Epidermal melanocyte (primary cell): Measurements from ENCODE around the gene ADCY10.
"Not testable (repeated sequence)": the region's sequence is repeated elsewhere in the genome, so short reads cannot be mapped to it uniquely, and the experiment has no call there.

Experiments used
- DNase-seq: peaks from one replicate; pipeline ENCODE4 v3.0.0; 2011; ENCODE audit warnings: low spot score; ENCODE audit not compliant: insufficient read length

Gene ADCY10, protein sequence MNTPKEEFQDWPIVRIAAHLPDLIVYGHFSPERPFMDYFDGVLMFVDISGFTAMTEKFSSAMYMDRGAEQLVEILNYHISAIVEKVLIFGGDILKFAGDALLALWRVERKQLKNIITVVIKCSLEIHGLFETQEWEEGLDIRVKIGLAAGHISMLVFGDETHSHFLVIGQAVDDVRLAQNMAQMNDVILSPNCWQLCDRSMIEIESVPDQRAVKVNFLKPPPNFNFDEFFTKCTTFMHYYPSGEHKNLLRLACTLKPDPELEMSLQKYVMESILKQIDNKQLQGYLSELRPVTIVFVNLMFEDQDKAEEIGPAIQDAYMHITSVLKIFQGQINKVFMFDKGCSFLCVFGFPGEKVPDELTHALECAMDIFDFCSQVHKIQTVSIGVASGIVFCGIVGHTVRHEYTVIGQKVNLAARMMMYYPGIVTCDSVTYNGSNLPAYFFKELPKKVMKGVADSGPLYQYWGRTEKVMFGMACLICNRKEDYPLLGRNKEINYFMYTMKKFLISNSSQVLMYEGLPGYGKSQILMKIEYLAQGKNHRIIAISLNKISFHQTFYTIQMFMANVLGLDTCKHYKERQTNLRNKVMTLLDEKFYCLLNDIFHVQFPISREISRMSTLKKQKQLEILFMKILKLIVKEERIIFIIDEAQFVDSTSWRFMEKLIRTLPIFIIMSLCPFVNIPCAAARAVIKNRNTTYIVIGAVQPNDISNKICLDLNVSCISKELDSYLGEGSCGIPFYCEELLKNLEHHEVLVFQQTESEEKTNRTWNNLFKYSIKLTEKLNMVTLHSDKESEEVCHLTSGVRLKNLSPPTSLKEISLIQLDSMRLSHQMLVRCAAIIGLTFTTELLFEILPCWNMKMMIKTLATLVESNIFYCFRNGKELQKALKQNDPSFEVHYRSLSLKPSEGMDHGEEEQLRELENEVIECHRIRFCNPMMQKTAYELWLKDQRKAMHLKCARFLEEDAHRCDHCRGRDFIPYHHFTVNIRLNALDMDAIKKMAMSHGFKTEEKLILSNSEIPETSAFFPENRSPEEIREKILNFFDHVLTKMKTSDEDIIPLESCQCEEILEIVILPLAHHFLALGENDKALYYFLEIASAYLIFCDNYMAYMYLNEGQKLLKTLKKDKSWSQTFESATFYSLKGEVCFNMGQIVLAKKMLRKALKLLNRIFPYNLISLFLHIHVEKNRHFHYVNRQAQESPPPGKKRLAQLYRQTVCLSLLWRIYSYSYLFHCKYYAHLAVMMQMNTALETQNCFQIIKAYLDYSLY (N-terminal part only)

GRCh38 chr1:167913895-167914496 lies at the start of gene ADCY10:
ADCY10 (minus strand) TSS chr1:167914134; CDS start chr1:167905140, 8,994 bp downstream.
- DNase-seq, result no peak

- DNase-seq, result no peak
Measured at GRCh38 chr1:167957710-167958109, 43.8 kb upstream of the ADCY10 start.

DNA sequence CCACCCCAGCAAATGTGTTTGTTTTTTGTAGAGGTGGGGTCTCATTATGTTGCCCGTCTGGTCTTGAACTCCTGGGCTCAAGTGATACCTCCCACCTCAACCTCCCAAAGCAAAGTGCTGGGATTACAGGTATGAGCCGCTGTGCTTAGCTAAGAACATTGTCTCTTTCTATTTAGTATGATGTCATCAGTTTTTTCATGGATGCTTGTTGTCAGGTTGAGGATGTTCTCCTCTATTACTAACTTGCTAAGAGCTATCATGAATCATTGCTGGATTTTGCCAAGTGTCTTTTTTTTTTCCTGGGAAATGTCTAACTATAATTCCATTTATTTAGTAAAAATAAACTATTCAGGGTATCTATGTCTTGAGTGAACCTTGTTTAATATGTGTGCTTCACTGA lies 42.0 kb upstream of the ADCY10 start:
- no peak for DNase-seq

GRCh38 chr1:167950569-167950968 lies 36.6 kb upstream of the ADCY10 start:
- DNase-seq, result no peak

DNA sequence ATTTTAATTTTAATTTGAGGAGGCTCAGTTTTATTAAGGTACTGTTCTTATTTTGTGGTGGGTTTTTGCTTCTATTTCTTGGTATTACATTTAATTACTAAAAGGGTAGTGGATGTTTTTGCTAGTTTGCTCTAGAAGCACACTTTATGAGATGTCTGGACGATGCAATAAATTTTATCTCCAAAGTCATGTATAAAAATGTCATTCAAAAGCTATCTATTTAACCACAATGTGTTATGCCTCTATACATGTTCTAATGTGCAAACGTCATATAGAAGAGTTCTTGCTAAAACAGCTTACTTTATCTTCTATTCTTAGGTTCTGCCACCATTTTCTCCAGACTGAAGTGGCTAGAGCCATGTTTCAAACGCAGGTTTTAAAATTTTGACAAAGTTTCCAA lies 35.9 kb upstream of the ADCY10 start:
- DNase-seq, result no peak

GRCh38 chr1:167947733-167948132 lies 33.8 kb upstream of the ADCY10 start:
- no peak for DNase-seq

DNA sequence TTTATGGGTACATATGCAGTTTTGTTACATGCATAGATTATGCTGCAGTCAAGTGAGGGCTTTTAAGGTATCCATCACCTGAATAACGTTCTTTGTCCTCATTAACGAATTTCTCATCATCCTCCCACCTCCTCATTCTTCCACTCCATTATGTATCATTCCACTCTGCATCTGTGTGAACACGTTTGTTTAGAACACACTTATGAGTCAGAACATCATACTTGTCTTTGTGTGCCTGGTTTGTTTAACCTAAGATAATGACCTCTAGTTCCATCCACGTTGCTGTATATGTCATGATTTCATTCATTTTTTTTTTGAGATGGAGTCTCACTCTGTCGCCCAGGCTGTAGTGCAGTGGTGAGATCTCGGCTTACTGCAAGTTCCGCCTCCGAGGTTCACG lies 29.6 kb upstream of the ADCY10 start:
- no peak for DNase-seq

DNA sequence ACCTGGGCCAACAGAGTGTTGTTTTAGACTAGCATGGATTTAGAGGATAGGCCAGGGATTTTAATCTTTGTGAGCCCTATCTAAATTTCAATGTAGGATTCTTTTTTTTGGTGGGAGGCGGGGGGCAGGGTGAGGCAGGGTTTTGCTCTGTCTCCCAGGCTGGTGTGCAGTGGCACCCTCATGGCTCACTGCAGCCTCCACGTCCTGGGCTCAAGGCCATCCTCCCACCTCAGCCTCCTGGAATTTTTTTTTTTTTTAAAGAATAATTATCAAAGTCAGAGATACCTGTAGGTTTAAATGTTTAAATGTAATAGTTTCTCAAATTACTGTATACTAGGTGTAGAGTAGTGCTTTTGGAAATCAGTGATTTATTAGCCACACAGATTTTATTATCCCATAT lies 26.3 kb upstream of the ADCY10 start:
- DNase-seq, result no peak

DNA sequence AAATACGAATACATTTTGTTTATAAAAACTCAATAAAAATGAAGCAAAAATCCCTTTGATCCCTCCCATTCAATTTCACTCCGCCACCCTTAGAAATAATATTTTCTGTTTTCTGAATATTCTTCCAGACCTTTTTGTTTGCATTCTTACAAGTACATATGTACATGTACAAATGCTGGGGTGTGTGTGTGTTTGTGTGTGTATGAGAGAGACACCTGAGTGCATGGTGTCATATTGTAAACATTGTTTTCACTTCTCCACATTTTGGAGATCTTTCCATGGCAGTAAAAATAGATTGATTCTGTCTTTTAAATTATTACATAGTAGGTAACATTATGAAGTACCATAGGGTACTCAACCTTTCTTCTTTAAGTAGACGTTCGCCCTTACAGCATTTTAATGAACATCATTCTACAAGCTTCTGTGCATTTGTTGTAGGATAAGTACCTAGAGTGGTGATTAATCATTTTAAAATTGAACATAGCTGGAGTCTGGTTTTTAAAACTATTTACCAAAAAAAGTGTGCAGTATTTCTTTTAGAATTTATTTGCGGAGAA lies 24.2 kb upstream of the ADCY10 start:
- no peak for DNase-seq

DNA sequence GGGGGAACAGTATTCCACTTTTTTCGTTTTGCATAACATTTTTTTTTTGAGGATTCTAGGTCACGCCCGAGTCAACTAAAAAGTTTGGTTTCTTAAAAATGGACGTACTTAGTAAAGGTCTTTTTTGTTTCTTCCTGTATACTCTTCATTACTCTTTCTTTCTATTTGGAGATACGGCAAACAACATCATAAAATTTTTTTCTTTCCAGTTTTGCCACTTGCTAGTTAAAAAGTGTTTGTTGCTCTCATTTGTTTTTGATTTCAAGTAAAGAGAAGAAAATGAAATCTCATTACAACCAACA lies 23.7 kb upstream of the ADCY10 start:
- no peak for DNase-seq

DNA sequence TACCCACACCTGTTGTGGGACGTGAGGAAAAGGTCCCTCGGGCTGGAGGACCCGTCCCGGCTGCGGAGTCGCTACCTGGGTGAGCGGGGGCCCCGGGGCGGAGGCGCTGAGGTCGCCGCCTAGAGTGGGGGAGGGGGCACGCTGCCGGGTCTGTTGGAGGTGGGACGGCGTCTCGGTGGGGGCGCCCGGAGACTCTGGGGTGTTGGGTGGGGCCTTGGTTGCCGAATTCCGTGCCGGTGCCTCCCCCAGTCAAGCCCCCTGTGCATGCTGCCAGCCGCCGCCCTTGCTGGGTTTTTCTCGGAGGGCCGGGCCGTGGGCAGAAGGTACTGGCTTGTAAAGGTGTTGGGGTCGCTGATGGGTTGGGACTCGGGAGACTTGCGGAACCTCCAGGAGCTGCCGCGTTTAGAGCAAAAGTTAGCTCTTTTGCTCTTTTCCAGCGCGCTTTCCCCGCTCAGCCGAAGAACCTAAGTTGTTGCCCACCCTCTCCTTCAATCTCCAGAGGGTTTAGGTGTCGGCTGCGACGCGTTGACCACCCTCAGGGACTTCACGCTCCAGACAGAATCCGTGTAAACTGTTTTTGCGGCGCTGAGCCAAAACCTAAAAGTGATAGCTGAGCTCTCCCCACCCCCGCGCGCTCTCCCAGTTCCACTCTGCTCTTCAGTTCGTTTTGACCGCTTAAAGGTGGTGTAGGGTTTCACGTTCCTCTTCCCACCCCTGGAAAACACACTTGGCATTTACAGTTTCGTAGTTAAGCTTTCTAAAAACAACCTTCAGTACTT lies 23.2 kb upstream of the ADCY10 start, which contains the start of gene MPC2:
Gene MPC2, minus strand, starts transcription at position 143 of the 779 bp plus-strand sequence. CDS start 1,231 bp downstream, outside the sequence.
- DNase-seq, result peak; percentile 34

- peak; percentile 95 for DNase-seq
Measured at GRCh38 chr1:167936068-167936929, 22.4 kb upstream of the ADCY10 start, which contains the start of gene DCAF6. DCAF6 (plus strand) TSS chr1:167936683; CDS start chr1:167936912, 229 bp downstream.

DNA sequence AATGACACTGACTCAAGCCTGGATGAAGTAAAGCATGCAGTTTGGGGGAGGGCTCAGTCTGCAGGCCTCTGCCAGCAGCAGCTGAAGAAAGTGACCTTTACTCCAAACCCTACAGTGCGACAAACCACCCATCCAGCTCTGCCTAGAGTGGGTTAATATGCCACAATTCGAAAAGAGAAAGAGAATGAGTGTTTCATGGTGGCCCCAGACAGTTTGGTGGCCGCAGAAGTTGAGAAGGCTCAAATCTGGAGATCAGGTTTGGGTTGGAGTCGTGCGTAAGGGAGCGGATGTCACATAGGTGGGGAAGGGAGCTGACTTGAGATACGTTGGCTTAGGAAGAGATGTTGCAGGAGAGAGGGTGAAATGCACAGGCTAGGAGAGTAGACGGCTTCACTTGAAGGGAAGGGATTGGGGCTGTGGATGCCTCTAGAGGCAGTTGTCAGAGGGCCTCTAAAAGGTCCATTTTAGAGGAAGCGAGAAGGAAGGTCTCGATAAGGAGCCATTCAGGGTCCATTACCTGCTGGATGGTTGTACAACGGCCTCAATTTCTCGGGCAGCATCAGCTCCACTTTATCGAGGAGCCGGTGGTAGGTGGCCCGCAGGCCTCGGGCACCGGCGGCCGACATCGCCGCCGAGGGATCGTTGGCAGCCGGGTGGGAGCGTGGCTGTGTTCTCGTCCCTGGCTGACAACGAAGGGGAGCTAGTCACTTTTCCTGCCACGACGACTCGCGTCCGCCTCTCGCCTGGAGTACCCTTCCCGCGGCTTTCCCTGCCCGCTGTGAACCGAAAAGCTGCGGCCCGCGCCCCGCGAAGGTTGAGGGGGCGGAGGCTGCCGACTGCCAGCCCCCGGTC lies 21.5 kb upstream of the ADCY10 start:
- DNase-seq, result no peak

- no peak for DNase-seq
Measured at GRCh38 chr1:167934426-167935215, 20.7 kb upstream of the ADCY10 start.

DNA sequence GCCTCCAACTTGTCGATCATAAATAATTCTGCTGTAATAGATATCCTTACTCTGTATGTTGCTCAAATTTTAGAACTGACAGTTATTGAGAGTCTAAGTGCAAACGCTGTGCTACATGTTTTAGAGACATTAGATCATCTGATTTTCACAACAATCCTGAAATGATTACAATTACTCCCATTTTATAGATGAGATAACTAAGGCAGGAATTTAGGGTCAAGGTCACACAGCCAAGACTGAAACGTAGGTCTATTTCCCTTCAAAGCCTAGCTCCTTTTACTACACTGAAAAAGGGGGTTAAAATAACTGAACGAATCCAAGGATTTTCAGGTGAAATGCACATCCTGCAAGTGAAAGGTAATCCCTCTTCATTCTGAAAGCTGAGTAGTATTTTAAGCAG lies 19.9 kb upstream of the ADCY10 start:
- no peak for DNase-seq

DNA sequence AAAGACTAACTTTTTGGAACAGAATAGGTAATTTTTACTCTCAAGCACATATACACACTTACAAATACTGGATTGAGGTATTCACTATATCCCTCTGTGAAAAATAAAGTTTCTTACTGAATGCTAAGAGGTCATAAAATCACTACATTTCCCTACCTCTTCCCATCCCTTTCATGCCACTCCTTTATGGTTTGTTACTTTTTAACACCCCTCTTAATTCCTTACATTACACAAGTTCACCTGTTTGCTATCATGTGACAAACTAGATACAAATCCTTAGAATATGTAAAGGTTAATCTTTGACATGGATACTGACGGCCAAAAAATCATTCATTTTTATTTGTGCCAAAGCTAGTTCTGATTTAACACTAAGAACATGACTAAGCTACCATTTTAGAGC lies 15.8 kb upstream of the ADCY10 start:
- no peak for DNase-seq

- DNase-seq, result not testable (repeated sequence)
Measured at GRCh38 chr1:167928919-167929318, 15.0 kb upstream of the ADCY10 start.
